Erythroblast (primary cell): ENCODE measurements around the gene KLK8.

Source experiments
- GATA1 ChIP-seq: IDR thresholded peaks from 2 replicates; pipeline ENCODE4 v1.6.1; 2011; ENCODE audit warnings: low read depth, mild to moderate bottlenecking, control low read depth, low read length, moderate library complexity
- POLR2A ChIP-seq: IDR thresholded peaks from 2 replicates; pipeline ENCODE4 v1.6.1; 2011; ENCODE audit warnings: mild to moderate bottlenecking, low read length

- no peak for TF ChIP-seq POLR2A
- no peak for TF ChIP-seq GATA1
Measured at GRCh38 chr19:50959731-50960500, 41.5 kb downstream of the KLK8 start.
